ENCODE results near the gene PPARG. TPM values are rescaled to one million over a fixed set of nuclear protein-coding genes. Genes with fewer than 3 reads are reported as not detected.

Gene PPARG
- total and polyA plus RNA-seq, 4 donors = 5.2 to 15.7 (median 7.0) TPM

DNA sequence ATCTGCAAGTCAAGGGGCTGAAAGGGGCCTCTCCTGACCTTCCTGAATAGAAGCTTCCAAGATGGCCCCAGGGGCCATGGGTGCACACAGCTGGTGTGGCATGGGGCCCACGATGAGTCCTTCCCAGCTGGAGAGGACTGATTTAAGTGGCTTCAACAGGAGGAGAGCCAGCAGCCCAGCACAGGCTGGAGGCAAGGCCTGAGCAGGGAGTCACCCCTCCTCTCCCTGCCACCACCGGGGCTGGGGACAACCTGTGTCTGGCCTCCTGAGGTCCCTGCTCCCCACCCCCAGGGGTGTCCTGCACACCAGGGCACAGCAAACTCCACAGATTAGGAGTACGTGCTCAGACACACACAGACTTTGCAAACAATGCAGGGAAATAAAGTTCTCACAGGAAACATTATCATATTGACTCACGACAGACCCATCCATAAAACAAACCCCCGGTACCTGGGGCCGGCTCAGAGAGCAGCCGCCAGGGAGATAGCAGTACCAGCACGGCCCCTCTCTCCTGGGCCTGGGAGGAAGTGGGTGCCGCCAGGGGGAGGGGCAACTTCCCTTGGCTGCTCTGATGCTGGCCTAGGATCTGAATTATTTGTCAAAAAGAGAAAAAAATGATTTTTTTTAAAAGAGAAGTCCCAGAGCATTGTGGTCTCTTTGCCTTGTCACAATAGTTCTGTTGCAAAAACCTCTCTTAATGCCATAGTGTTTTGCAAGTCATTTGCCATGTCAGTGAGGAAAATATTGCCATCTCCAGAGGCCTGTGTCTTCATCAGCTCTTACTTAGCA, 173.5 kb downstream of the PPARG start:
- H3K27ac ChIP-seq (ENCODE audit: low read depth in 1 of 2, low read length in 2 of 2) = no peak overlapping the region
- H3K27me3 ChIP-seq (ENCODE audit: control insufficient read depth in 4 of 4, insufficient read depth in 4 of 4, low read length in 3 of 4) = no peaks in the 10 kb centered on the region
- no peak overlapping the region for H3K9ac ChIP-seq (ENCODE audit: low read depth in 1 of 2, low read length in 2 of 2)

More for the DNA sequence above, 173.5 kb downstream of the PPARG start:
- no peak overlapping the region for H3K4me3 ChIP-seq (ENCODE audit: low read depth in 1 of 3, low read length in 3 of 3)
- H3K36me3 ChIP-seq (ENCODE audit: control insufficient read depth in 4 of 4, insufficient read depth in 3 of 4, low read depth in 1 of 4, low read length in 3 of 4) = no peaks in the 10 kb centered on the region
- TF ChIP-seq YY1 (IDR thresholded peaks at IDR 0.05) (no peak), FOXA1 (IDR thresholded peaks at IDR 0.05) (no peak), GABPA (IDR thresholded peaks at IDR 0.05 in 1 of 2, conservative IDR thresholded peaks at IDR 0.05 in 1 of 2) (no peak), JUND (IDR thresholded peaks at IDR 0.05) (no peak), TAF1 (conservative IDR thresholded peaks at IDR 0.05) (no peak), FOXA2 (IDR thresholded peaks at IDR 0.05) (no peak), SP1 (IDR thresholded peaks at IDR 0.05) (no peak), RAD21 (IDR thresholded peaks at IDR 0.05) (no peak), NR2F2 (IDR thresholded peaks at IDR 0.05) (no peak), HNF4A (conservative IDR thresholded peaks at IDR 0.05) (no peak), EGR1 (IDR thresholded peaks at IDR 0.05; ENCODE audit: low read depth in 2 of 2) (no peak), HNF4G (IDR thresholded peaks at IDR 0.05) (no peak), RXRA (IDR thresholded peaks at IDR 0.05) (no peak)
- TF ChIP-seq, protein P1, sequence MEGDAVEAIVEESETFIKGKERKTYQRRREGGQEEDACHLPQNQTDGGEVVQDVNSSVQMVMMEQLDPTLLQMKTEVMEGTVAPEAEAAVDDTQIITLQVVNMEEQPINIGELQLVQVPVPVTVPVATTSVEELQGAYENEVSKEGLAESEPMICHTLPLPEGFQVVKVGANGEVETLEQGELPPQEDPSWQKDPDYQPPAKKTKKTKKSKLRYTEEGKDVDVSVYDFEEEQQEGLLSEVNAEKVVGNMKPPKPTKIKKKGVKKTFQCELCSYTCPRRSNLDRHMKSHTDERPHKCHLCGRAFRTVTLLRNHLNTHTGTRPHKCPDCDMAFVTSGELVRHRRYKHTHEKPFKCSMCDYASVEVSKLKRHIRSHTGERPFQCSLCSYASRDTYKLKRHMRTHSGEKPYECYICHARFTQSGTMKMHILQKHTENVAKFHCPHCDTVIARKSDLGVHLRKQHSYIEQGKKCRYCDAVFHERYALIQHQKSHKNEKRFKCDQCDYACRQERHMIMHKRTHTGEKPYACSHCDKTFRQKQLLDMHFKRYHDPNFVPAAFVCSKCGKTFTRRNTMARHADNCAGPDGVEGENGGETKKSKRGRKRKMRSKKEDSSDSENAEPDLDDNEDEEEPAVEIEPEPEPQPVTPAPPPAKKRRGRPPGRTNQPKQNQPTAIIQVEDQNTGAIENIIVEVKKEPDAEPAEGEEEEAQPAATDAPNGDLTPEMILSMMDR (IDR thresholded peaks at IDR 0.05; ENCODE audit: low read depth, low read length, missing input control) = no peak
- TF ChIP-seq, protein P2, sequence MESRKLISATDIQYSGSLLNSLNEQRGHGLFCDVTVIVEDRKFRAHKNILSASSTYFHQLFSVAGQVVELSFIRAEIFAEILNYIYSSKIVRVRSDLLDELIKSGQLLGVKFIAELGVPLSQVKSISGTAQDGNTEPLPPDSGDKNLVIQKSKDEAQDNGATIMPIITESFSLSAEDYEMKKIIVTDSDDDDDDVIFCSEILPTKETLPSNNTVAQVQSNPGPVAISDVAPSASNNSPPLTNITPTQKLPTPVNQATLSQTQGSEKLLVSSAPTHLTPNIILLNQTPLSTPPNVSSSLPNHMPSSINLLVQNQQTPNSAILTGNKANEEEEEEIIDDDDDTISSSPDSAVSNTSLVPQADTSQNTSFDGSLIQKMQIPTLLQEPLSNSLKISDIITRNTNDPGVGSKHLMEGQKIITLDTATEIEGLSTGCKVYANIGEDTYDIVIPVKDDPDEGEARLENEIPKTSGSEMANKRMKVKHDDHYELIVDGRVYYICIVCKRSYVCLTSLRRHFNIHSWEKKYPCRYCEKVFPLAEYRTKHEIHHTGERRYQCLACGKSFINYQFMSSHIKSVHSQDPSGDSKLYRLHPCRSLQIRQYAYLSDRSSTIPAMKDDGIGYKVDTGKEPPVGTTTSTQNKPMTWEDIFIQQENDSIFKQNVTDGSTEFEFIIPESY (IDR thresholded peaks at IDR 0.05) = no peak
- TF ChIP-seq, protein P3, sequence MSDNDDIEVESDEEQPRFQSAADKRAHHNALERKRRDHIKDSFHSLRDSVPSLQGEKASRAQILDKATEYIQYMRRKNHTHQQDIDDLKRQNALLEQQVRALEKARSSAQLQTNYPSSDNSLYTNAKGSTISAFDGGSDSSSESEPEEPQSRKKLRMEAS (IDR thresholded peaks at IDR 0.05) = no peak
- TF ChIP-seq, protein P4, sequence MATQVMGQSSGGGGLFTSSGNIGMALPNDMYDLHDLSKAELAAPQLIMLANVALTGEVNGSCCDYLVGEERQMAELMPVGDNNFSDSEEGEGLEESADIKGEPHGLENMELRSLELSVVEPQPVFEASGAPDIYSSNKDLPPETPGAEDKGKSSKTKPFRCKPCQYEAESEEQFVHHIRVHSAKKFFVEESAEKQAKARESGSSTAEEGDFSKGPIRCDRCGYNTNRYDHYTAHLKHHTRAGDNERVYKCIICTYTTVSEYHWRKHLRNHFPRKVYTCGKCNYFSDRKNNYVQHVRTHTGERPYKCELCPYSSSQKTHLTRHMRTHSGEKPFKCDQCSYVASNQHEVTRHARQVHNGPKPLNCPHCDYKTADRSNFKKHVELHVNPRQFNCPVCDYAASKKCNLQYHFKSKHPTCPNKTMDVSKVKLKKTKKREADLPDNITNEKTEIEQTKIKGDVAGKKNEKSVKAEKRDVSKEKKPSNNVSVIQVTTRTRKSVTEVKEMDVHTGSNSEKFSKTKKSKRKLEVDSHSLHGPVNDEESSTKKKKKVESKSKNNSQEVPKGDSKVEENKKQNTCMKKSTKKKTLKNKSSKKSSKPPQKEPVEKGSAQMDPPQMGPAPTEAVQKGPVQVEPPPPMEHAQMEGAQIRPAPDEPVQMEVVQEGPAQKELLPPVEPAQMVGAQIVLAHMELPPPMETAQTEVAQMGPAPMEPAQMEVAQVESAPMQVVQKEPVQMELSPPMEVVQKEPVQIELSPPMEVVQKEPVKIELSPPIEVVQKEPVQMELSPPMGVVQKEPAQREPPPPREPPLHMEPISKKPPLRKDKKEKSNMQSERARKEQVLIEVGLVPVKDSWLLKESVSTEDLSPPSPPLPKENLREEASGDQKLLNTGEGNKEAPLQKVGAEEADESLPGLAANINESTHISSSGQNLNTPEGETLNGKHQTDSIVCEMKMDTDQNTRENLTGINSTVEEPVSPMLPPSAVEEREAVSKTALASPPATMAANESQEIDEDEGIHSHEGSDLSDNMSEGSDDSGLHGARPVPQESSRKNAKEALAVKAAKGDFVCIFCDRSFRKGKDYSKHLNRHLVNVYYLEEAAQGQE (IDR thresholded peaks at IDR 0.05) = no peak
- TF ChIP-seq, protein P5, sequence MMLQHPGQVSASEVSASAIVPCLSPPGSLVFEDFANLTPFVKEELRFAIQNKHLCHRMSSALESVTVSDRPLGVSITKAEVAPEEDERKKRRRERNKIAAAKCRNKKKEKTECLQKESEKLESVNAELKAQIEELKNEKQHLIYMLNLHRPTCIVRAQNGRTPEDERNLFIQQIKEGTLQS (IDR thresholded peaks at IDR 0.05) = no peak
- no peaks in the 10 kb centered on the region for H3K9me3 ChIP-seq (ENCODE audit: control insufficient read depth in 4 of 4, low read length in 3 of 4)
- DNase-seq (ENCODE audit: low spot score) = no peak
- WGBS = 58% methylated on average over 9 of the region's 9 CpGs
- peaks cover 3 to 10% (median 6%) of the 10 kb centered on the region in 4 donors for H3K4me1 ChIP-seq (ENCODE audit: control insufficient read depth in 4 of 4, insufficient read depth in 4 of 4, low read length in 3 of 4)
